HL-60 (cell line): ENCODE measurements around the gene GUCD1.

Source experiments
- DNase-seq, 2 experiments: peaks; one replicate each; pipeline ENCODE4 v3.0.0-alpha.2; 2010 to 2020; ENCODE audit warnings: low read depth in 1 of 2, low spot score in 1 of 2
- H3K27ac ChIP-seq: fragments of 250-450 bp; sonication (Bioruptor Pico); replicated peaks from 2 replicates; pipeline ENCODE4 v1.5.1; 2020; ENCODE audit warnings: mild to moderate bottlenecking, moderate library complexity
- H3K27me3 ChIP-seq: fragments of 250-450 bp; sonication (Bioruptor Pico); 2 replicates; pipeline ENCODE4 v1.5.1; 2021; ENCODE audit warnings: mild to moderate bottlenecking, moderate library complexity; ENCODE audit not compliant: insufficient read depth, poor library complexity, severe bottlenecking
- H3K4me3 ChIP-seq: replicated peaks from 2 replicates; pipeline ENCODE4 v1.5.1; 2011; ENCODE audit warnings: mild to moderate bottlenecking, control low read depth, low read length; ENCODE audit not compliant: insufficient read depth
- CTCF ChIP-seq: IDR thresholded peaks from one replicate; pipeline ENCODE4 v1.5.1; 2011; ENCODE audit warnings: low read length, control low read depth, inconsistent platforms; ENCODE audit not compliant: insufficient read depth
- GABPA ChIP-seq: IDR thresholded peaks from 2 replicates; pipeline ENCODE4 v1.6.1; 2012; ENCODE audit warnings: low read depth
- POLR2AphosphoS5 ChIP-seq: IDR thresholded peaks from 2 replicates; pipeline ENCODE4 v1.6.1; 2012; ENCODE audit warnings: low read depth
- SPI1 ChIP-seq: IDR thresholded peaks from 2 replicates; pipeline ENCODE4 v1.6.1; 2012; ENCODE audit warnings: low read depth, mild to moderate bottlenecking, borderline replicate concordance
- TF ChIP-seq, protein P1 (sequence below): IDR thresholded peaks from 2 replicates; pipeline ENCODE4 v1.6.1; 2012; ENCODE audit warnings: low read depth; ENCODE audit not compliant: insufficient replicate concordance

Gene GUCD1

GRCh38 chr22:24504956-24505736 lies 49.8 kb downstream of the GUCD1 start:
- peak in 1 of 2 experiments; percentile 51 for DNase-seq
- TF ChIP-seq GABPA, result no peak
- TF ChIP-seq, protein P1, sequence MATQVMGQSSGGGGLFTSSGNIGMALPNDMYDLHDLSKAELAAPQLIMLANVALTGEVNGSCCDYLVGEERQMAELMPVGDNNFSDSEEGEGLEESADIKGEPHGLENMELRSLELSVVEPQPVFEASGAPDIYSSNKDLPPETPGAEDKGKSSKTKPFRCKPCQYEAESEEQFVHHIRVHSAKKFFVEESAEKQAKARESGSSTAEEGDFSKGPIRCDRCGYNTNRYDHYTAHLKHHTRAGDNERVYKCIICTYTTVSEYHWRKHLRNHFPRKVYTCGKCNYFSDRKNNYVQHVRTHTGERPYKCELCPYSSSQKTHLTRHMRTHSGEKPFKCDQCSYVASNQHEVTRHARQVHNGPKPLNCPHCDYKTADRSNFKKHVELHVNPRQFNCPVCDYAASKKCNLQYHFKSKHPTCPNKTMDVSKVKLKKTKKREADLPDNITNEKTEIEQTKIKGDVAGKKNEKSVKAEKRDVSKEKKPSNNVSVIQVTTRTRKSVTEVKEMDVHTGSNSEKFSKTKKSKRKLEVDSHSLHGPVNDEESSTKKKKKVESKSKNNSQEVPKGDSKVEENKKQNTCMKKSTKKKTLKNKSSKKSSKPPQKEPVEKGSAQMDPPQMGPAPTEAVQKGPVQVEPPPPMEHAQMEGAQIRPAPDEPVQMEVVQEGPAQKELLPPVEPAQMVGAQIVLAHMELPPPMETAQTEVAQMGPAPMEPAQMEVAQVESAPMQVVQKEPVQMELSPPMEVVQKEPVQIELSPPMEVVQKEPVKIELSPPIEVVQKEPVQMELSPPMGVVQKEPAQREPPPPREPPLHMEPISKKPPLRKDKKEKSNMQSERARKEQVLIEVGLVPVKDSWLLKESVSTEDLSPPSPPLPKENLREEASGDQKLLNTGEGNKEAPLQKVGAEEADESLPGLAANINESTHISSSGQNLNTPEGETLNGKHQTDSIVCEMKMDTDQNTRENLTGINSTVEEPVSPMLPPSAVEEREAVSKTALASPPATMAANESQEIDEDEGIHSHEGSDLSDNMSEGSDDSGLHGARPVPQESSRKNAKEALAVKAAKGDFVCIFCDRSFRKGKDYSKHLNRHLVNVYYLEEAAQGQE, result no peak
- TF ChIP-seq SPI1, result no peak
- TF ChIP-seq CTCF, result no peak
- no peak for TF ChIP-seq POLR2AphosphoS5
- Histone ChIP-seq H3K27me3 (no peaks in the 10 kb centered on the region), H3K27ac (peak overlapping the region; percentile 31; the same call in 1 of the 2 replicates), H3K4me3 (no peak overlapping the region)

DNA sequence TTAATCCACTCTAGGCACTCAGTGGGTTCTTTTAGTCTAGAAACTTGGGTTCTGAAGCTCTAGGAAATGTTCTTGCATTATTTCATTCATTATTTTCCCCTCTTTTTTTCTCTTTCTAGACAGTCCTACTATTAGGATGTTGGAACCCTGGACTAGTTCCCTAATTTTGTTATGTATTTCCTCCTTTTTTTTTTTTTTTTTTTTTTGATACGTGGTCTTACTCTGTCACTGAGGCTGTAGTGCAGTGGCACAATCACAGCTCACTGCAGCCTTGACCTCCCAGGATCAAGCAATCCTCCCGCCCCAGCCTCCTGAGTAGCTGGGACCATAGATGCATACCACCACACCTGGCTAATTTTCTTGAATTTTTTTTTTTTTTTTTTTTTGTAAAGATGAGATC lies 50.4 kb downstream of the GUCD1 start:
- Histone ChIP-seq H3K27ac (peak overlapping the region; percentile 38; the same call in 1 of the 2 replicates), H3K27me3 (no peaks in the 10 kb centered on the region), H3K4me3 (no peak overlapping the region)
- DNase-seq, result no peak
- no peak for TF ChIP-seq POLR2AphosphoS5

- H3K27me3 ChIP-seq, result no peaks in the 10 kb centered on the region
- DNase-seq, result no peak
- H3K4me3 ChIP-seq, result no peak overlapping the region
- peak overlapping the region; percentile 38 for H3K27ac ChIP-seq
- no peak for TF ChIP-seq SPI1
- no peak for TF ChIP-seq GABPA
- TF ChIP-seq CTCF, result no peak
- TF ChIP-seq POLR2AphosphoS5, result no peak
- TF ChIP-seq, protein P1, result no peak
Observed at GRCh38 chr22:24503843-24504338, 51.0 kb downstream of the GUCD1 start.

GRCh38 chr22:24503137-24503842 lies 51.6 kb downstream of the GUCD1 start:
- DNase-seq, result peak; percentile 74 to 89
- peak overlapping the region; percentile 38 for H3K27ac ChIP-seq
- no peak overlapping the region for H3K4me3 ChIP-seq
- no peaks in the 10 kb centered on the region for H3K27me3 ChIP-seq
- TF ChIP-seq, protein P1, result no peak
- TF ChIP-seq GABPA, result no peak
- TF ChIP-seq POLR2AphosphoS5, result no peak
- TF ChIP-seq SPI1, result peak; percentile 76; the same call in 1 of the 2 replicates
- peak; percentile 50 for TF ChIP-seq CTCF
